Measurements from ENCODE around the gene MITF. TPM values are rescaled to one million over a fixed set of nuclear protein-coding genes. Genes with fewer than 3 reads are reported as not detected.

MITF gene
- total and polyA plus RNA-seq, 8 donors, result 1.8 to 9.7 (median 5.5) TPM

GRCh38 chr3:69764861-69765260, 25.6 kb downstream of the MITF start:
- peak in 3 of 4 donors; percentile 35 to 71 (median 65) for ATAC-seq
- H3K36me3 ChIP-seq, result no peaks in the 10 kb centered on the region
- no peak overlapping the region for H3K4me3 ChIP-seq
- peak overlapping the region in 1 of 4 donors; percentile 12 for H3K27ac ChIP-seq
- no peaks in the 10 kb centered on the region for H3K27me3 ChIP-seq
- no peak for FAIRE-seq
- intact Hi-C loops (cut with DNase I), result no loop called here
- WGBS, 2 donors, result 30 to 34% methylated on average over 3 of the region's 3 CpGs
- peaks cover 0 to 31% (median 17%) of the 10 kb centered on the region in 3 donors for H3K4me1 ChIP-seq
- no peak for TF ChIP-seq CTCF (IDR thresholded peaks at IDR 0.05)
- no peaks in the 10 kb centered on the region for H3K9me3 ChIP-seq
- no peak for DNase-seq

- Histone ChIP-seq H3K4me1 (peaks cover 0 to 31% (median 17%) of the 10 kb centered on the region in 3 donors), H3K9me3 (no peaks in the 10 kb centered on the region), H3K27me3 (no peaks in the 10 kb centered on the region), H3K4me3 (no peak overlapping the region), H3K27ac (no peak overlapping the region), H3K36me3 (no peaks in the 10 kb centered on the region)
- no peak for TF ChIP-seq CTCF (IDR thresholded peaks at IDR 0.05)
- intact Hi-C loops (cut with DNase I), result no loop called here
- WGBS, 2 donors, result 79 to 96% methylated on average over 3 of the region's 3 CpGs
- FAIRE-seq (no peak), ATAC-seq (no peak), DNase-seq (no peak)
Observed at GRCh38 chr3:69766638-69767037, 27.4 kb downstream of the MITF start.

GRCh38 chr3:69767571-69767970, 28.3 kb downstream of the MITF start:
- intact Hi-C loops (cut with DNase I), result no loop called here
- Histone ChIP-seq H3K36me3 (no peaks in the 10 kb centered on the region), H3K27me3 (no peaks in the 10 kb centered on the region), H3K4me3 (no peak overlapping the region), H3K4me1 (peaks cover 0 to 25% (median 17%) of the 10 kb centered on the region in 3 donors), H3K27ac (no peak overlapping the region), H3K9me3 (no peaks in the 10 kb centered on the region)
- FAIRE-seq (no peak), ATAC-seq (no peak), DNase-seq (no peak)
- WGBS, 2 donors, result 78% methylated on average over 5 of the region's 5 CpGs
- TF ChIP-seq CTCF (IDR thresholded peaks at IDR 0.05), result no peak

- DNase-seq (no peak), FAIRE-seq (no peak), ATAC-seq (no peak)
- Histone ChIP-seq H3K27ac (no peak overlapping the region), H3K4me1 (peaks cover 0 to 18% (median 17%) of the 10 kb centered on the region in 3 donors), H3K27me3 (no peaks in the 10 kb centered on the region), H3K4me3 (no peak overlapping the region), H3K9me3 (no peaks in the 10 kb centered on the region), H3K36me3 (no peaks in the 10 kb centered on the region)
- intact Hi-C loops (cut with DNase I), result no loop called here
- TF ChIP-seq CTCF (IDR thresholded peaks at IDR 0.05), result no peak
- 88% methylated on average over 2 of the region's 2 CpGs for WGBS, 2 donors
Observed at GRCh38 chr3:69768438-69768837, 29.2 kb downstream of the MITF start.

GRCh38 chr3:69770219-69770618, 31.0 kb downstream of the MITF start:
- no peaks in the 10 kb centered on the region for H3K36me3 ChIP-seq
- no peak for DNase-seq
- no peak overlapping the region for H3K4me3 ChIP-seq
- intact Hi-C loops (cut with DNase I), result no loop called here
- FAIRE-seq, result no peak
- peak; percentile 25 to 77 (median 59) for ATAC-seq
- no peak for TF ChIP-seq CTCF (IDR thresholded peaks at IDR 0.05)
- peaks cover 0 to 3% (median 2%) of the 10 kb centered on the region in 3 donors for H3K4me1 ChIP-seq
- no peak overlapping the region for H3K27ac ChIP-seq
- H3K27me3 ChIP-seq, result no peaks in the 10 kb centered on the region
- H3K9me3 ChIP-seq, result no peaks in the 10 kb centered on the region
